Measurements from ENCODE around the gene DDX55.

DNA sequence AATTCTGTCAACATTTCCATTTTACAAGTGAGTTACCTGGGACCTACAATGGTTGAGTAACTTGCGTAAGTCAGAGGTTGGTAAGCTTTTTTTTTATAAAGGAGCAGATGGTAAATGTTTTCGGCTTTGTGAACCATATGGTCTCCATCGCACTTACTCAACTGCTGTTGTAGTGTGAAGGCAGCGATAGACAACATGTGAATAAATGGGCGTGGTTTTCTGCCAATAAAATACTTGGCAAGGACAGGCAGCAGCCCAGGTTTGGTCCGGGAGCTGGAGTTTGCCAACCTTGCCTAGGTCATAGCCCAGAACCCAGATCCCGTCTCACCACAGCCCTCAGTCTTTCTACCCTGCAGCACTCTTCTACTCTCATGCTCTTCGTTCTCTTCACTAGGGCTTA is 6.3 kb downstream of the DDX55 start:
- TF ChIP-seq CTCF (IDR thresholded peaks at IDR 0.05) = no peak
- TF ChIP-seq POLR2A (IDR thresholded peaks at IDR 0.05) = no peak

Data from body of pancreas (tissue), 4 donors.